Activated CD4-positive, alpha-beta T cell treated with anti-CD3 and anti-CD28 coated beads, Interleukin-2, Interleukin-4, amounts not matched to agents 100 ng/mL and 50 ng/mL, durations not matched to agents 16 hours and 8 hours (primary cell): ENCODE data around the gene TMEM269.
"Not testable (repeated sequence)": the region's sequence is repeated elsewhere in the genome, so short reads cannot be mapped to it uniquely, and the experiment has no call there.

Source experiments
- DNase-seq: peaks from one replicate; pipeline ENCODE4 v3.0.0-alpha.2; 2020; ENCODE audit warnings: low spot score

Gene TMEM269

GRCh38 chr1:42748461-42749410, 36.1 kb upstream of the TMEM269 start:
- no peak for DNase-seq

- no peak for DNase-seq
Observed at GRCh38 chr1:42750041-42750440, 34.8 kb upstream of the TMEM269 start.

- not testable (repeated sequence) for DNase-seq
Observed at GRCh38 chr1:42751511-42752070, 33.2 kb upstream of the TMEM269 start.

GRCh38 chr1:42752284-42752683, 32.5 kb upstream of the TMEM269 start:
- no peak for DNase-seq

DNA sequence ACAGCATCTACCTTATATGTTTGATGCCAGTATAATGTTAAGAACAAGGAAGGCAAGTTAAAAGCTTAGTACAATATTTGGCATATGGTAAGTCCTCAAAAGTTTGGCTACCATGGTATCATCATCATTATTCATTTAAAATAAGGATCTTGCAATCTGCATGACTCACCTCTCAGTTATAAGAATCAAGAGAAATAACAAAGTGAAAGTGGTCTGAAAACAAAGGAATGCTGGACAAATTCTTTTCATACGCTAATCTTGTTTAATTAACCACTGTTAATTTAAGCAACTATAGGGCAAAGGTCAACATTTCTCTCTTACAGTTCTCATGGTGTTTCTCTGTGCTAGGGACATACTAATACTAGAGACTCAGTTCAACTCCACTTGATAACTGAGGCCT, 31.7 kb upstream of the TMEM269 start:
- DNase-seq: no peak

- DNase-seq: peak; percentile 36
Observed at GRCh38 chr1:42756956-42757891, 27.6 kb upstream of the TMEM269 start.

- DNase-seq: no peak
Observed at GRCh38 chr1:42757892-42758275, 26.9 kb upstream of the TMEM269 start.

- no peak for DNase-seq
Observed at GRCh38 chr1:42758641-42759040, 26.1 kb upstream of the TMEM269 start.

- DNase-seq: no peak
Observed at GRCh38 chr1:42759114-42759513, 25.7 kb upstream of the TMEM269 start.

- DNase-seq: no peak
Observed at GRCh38 chr1:42761567-42761966, 23.2 kb upstream of the TMEM269 start.

GRCh38 chr1:42762269-42762668, 22.5 kb upstream of the TMEM269 start:
- DNase-seq: no peak

- DNase-seq: no peak
Observed at GRCh38 chr1:42765269-42765668, 19.5 kb upstream of the TMEM269 start.

GRCh38 chr1:42765832-42766740, 18.7 kb upstream of the TMEM269 start:
- DNase-seq: peak; percentile 31

GRCh38 chr1:42766741-42767509, 17.9 kb upstream of the TMEM269 start, which contains the start of the genes C1orf50 and P3H1:
Gene C1orf50 (plus strand): TSS chr1:42767249. CDS start chr1:42767312, 63 bp downstream.
Gene P3H1 (minus strand): TSS chr1:42767028. CDS start chr1:42766971, 57 bp downstream.
- DNase-seq: peak; percentile 100

DNA sequence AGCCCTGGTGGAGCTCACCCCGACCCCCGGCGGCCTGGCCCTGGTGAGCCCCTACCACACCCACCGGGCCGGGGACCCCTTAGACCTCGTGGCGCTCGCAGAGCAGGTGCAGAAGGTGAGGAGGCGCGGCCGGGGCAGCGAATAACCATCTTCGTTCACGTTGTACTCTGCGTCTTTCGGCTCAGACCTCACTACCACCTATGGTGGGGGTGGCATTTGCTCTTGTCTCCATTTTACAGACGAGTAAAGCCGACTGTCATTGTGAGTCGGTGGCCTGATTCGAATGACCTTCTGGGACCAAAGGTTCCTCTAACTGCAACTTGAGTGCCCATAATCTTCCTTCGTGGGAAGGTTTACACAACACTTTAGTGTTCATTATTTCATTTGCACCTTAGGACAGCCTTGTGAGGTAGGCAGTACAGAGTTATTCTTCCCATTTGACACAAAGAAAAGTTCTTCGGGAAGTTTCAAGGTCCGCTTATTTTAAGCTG, 17.2 kb upstream of the TMEM269 start:
- DNase-seq: peak; percentile 22

DNA sequence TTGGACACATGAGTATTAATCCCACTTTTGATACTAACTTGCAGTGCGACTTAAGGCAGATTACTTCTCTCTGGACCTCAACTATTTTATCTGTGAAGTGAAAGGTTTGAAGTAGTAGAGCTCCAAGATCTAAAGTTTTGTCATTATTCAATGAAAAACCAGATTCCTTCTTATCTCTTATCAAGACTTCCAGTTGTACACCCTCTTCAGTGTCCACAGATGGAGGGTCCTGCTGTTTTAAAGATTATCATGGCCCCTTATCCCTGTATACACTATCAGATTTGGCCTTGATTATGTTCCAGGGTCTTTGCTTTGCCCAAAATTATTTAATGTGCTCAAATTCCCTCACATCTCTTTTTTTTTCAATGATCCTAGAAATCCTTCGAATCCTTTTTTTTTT, 16.6 kb upstream of the TMEM269 start:
- no peak for DNase-seq

DNA sequence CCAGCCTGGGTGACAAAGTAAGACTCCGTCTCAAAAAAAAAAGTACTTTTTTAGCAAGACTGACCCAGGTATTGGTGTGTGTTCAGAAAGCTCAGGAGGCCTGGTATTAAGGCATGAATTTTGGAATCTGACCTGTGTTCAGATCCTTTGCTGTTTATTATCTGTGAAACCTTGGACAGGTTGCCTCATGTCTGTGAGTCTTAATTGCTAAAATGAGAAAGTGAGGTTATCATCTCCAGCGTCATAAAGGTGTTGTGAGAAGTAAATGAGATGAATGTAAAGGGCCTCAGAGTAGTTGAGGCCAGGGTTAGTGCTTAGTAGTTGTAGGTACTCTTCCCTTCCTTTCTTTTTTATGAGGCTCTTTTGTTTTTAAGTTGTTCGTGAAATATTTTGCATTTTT, 15.0 kb upstream of the TMEM269 start:
- DNase-seq: no peak

- DNase-seq: no peak
Observed at GRCh38 chr1:42773420-42773819, 11.4 kb upstream of the TMEM269 start.

DNA sequence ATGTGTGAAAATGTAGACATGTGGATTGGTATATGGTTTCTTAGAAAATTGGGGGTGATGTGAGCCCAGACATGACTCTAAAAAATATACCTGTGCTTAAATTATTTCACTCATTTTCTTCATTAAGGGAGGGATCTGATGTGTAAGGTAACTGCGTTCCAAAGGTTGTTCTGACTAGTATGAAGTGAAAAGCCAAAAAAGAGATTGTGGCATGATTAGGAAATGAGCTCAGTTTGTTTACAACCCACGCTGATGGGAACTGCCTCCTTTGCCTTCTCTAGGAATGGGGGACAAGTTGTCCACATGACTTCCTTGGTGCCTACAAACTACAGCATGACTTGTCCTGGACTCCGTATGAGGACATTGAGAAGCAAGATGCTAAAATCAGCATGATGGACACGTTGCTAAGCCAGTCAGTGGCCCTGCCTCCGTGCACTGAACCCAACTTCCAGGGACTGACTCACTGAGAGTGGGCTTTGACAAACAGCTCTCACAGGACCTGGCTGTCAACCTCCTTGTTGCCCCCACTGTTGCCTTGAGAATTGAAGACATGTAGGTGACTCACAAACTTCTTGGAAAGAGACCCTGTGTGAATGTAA, 9.8 kb upstream of the TMEM269 start:
- DNase-seq: no peak

GRCh38 chr1:42776502-42776901, 8.3 kb upstream of the TMEM269 start:
- DNase-seq: no peak
